WI38 (cell line): ENCODE data around the gene TRAPPC2.

Experiments
- H3K4me3 ChIP-seq: 2 replicates; pipeline ENCODE4 v1.5.1; 2011; ENCODE audit warnings: low read depth, mild to moderate bottlenecking, control low read depth, low read length
- TF ChIP-seq, protein P1 (sequence below): IDR thresholded peaks from 2 replicates; pipeline ENCODE4 v1.5.1; 2012; ENCODE audit warnings: low read depth, mild to moderate bottlenecking, control low read depth, low read length

The TRAPPC2 gene

DNA sequence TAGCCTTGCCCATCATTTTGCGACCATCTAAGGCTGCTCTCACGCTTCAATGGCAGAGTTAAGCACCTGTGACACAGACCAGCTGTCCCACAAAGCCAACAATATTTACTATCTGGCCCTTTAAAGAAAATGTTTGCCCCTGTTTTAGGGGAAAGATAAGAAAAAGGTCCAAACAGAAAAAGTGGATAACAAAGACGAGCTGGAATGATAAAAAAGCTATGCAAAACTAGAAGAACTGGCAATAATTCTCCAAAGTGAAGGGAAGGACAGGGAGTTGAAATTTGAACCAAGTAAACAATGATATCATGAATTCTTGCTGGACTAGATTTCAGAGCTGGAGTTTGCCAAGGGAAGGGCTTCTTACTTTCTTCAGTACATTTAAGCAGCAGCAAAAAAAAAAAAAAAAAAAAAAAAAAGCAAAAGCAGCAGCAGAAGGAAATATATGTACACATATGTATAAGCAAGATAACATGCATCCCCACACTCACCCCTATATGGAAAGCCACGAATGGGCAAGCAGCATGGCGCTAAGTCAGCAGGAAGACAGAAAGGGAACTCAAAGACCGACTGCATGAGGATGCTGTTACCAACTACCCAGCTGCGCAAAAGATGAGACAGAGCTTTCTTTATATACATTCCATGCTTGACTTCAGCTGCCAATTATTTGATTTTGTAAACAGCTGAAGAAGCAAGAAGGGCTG lies 12.5 kb downstream of the TRAPPC2 start:
- TF ChIP-seq, protein P1, sequence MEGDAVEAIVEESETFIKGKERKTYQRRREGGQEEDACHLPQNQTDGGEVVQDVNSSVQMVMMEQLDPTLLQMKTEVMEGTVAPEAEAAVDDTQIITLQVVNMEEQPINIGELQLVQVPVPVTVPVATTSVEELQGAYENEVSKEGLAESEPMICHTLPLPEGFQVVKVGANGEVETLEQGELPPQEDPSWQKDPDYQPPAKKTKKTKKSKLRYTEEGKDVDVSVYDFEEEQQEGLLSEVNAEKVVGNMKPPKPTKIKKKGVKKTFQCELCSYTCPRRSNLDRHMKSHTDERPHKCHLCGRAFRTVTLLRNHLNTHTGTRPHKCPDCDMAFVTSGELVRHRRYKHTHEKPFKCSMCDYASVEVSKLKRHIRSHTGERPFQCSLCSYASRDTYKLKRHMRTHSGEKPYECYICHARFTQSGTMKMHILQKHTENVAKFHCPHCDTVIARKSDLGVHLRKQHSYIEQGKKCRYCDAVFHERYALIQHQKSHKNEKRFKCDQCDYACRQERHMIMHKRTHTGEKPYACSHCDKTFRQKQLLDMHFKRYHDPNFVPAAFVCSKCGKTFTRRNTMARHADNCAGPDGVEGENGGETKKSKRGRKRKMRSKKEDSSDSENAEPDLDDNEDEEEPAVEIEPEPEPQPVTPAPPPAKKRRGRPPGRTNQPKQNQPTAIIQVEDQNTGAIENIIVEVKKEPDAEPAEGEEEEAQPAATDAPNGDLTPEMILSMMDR = no peak
- peak overlapping the region; percentile 44 for H3K4me3 ChIP-seq

DNA sequence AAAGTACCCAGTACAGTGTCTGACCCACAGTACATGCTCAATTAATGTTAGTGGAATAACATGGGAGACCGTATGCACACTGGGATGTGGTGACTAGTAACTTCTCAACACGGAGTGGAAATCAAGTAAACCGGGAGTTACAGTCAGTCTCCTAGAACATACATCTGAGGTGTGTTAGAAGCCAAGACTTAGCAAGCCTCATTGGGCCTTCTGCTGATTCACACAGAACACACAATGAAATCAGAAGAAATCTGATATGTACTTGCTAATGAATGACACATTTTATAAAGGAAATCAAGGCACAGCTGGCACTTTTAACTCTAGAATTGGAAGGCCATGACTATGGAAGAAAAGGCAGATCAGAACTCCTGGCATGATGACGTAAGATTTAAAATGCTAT lies 13.0 kb downstream of the TRAPPC2 start:
- TF ChIP-seq, protein P1 = no peak

DNA sequence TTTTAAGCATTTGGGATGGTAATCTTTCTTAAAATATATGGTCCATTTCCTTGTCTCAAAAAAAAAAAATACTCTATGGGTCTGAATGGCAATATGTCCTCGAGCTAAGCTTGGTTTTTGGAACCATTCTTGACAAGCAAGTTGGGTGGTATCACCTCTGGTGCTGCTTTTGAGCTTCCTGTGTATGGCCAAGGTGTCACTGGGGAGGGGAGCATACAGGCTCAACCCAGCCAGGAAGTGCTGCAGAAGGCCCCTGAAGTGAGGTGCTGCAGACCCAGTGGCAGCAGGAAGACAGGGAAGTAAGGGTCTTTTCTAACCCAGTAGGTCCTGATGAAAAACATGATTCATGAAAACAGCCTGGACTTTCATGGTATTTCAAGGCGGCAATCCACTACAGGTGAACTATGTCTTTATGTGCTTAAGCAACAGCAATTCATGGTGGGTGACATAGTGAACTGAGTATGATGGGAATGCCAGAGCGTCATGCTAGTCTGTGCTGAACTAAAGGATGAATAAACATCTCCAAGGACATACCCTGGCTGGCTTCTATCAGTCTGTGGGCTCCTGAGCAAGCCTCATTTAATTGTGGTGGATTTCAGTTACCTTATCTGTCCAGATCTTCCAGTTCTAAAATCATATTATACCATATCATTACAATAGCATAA lies 15.1 kb downstream of the TRAPPC2 start:
- TF ChIP-seq, protein P1 = no peak
- no peak overlapping the region for H3K4me3 ChIP-seq

More for the DNA sequence above, 13.0 kb downstream of the TRAPPC2 start:
- H3K4me3 ChIP-seq = no peak overlapping the region; the same call in 1 of the 2 replicates

DNA sequence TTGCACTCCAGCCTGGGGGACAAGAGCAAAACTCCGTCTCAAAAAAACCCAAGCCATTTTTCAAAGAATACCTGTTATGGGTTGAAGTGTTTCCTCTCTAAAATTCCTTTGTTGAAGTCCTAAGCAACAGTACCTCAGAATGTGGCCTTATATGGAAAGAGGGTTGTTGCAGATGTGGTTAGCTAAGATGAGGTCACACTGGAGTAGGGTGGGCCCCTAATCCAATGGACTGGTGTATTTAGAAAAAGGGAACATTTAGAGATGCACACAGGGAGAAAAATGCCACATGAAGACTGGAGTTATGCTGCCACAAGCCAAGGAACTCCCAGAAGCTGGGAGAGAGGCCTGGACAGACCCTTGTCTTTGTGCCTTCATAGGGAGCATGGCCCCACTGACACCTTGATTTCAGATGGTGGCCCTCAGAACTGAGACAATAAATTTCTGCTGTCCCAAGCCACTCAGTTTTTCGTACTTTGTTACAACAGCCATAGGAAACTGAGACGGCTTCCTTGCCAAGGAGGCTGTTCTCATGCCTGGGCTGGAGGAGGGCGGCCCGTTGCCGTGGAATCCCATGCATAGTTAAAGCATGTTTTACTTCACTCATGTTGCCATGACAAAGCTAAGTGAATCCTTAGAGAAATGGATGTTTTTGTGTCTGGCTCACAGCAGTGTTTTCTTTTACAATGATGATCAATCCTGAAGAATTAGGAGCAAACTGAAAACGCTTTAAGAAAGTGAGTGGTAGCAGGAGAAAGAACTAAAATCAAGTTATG lies 16.5 kb downstream of the TRAPPC2 start:
- no peak overlapping the region for H3K4me3 ChIP-seq
- TF ChIP-seq, protein P1 = no peak

DNA sequence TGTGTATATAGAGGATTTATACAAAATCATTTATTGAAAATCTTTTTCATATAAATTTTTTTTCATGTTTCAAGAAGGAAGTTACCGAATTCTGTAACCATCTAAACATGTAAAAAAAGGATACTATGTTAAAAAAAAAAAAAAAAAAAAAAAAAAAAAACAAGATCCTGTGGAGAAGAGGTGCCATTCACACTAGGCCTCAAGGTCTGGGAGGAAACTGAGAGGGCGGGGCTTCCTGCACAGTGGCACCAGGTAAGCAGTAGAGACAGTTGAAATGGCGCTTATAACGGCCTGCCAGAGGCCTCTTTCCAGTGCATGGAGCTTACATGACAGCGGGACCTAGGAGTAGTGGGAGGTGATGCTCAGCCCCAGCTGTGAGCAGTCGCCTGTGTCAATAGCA lies 17.5 kb downstream of the TRAPPC2 start:
- no peak overlapping the region for H3K4me3 ChIP-seq
- TF ChIP-seq, protein P1 = no peak

DNA sequence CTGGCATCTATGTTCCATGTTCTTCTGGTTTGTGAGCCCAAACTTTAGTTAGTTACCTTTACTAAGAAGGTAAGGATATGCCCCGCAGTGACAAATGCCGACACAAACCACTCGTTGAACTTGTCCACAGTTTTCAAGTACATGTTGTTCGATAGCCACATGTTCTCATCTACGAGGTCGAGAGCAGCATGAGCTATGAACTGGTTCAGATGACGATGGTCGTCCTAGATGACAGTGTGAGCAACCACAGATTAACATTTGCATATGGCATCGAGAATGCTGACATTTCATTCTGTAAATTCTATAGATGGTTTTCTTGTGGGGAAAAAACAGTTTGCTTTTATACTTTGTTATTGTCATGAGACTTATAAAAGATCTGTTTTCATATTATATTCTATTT lies 18.0 kb downstream of the TRAPPC2 start:
- TF ChIP-seq, protein P1 = no peak
- no peak overlapping the region for H3K4me3 ChIP-seq
